GM19035 (cell line): Measurements from ENCODE around the gene SDHAF1.

Source experiments
- ATAC-seq: cut with Tn5 transposase; IDR thresholded peaks from one replicate; pipeline ENCODE4 v1.9.1; 2021; ENCODE audit not compliant: unreplicated experiment

The SDHAF1 gene

GRCh38 chr19:35986664-35987570 lies 8.1 kb upstream of the SDHAF1 start:
- no peak for ATAC-seq

GRCh38 chr19:35987571-35987896 lies 7.5 kb upstream of the SDHAF1 start:
- ATAC-seq: no peak

- no peak for ATAC-seq
Observed at GRCh38 chr19:35988824-35989223, 6.2 kb upstream of the SDHAF1 start.

- ATAC-seq: no peak
Observed at GRCh38 chr19:35990156-35990555, 4.8 kb upstream of the SDHAF1 start.

- ATAC-seq: no peak
Observed at GRCh38 chr19:35990771-35991730, 3.9 kb upstream of the SDHAF1 start.

- ATAC-seq: no peak
Observed at GRCh38 chr19:35991731-35992450, 3.1 kb upstream of the SDHAF1 start.

- ATAC-seq: no peak
Observed at GRCh38 chr19:35992907-35993765, 1.9 kb upstream of the SDHAF1 start.

- ATAC-seq: no peak
Observed at GRCh38 chr19:35993923-35994598, 927 bp upstream of the SDHAF1 start.

DNA sequence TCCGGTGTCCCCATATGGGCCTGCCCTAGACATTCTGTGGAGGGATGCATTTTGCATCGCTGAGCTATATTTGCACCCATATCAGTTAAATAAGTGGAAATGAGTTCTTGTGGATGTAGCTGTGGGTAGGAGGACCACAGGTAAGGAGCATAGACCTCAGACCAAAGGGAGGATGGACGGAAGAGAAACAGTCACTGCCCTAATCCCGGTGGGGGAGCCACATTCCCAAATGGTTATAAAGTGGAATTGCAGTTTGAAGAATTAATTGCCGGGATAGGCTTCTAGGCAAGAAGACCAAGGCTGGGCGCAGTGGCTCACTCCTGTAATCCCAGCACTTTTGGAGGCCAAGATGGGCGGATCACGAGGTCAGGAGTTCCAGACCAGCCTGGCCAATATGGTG lies 1.8 kb downstream of the SDHAF1 start:
- no peak for ATAC-seq

GRCh38 chr19:36001605-36002004 lies 6.6 kb downstream of the SDHAF1 start:
- ATAC-seq: no peak

GRCh38 chr19:36003284-36003683 lies 8.3 kb downstream of the SDHAF1 start:
- ATAC-seq: no peak

DNA sequence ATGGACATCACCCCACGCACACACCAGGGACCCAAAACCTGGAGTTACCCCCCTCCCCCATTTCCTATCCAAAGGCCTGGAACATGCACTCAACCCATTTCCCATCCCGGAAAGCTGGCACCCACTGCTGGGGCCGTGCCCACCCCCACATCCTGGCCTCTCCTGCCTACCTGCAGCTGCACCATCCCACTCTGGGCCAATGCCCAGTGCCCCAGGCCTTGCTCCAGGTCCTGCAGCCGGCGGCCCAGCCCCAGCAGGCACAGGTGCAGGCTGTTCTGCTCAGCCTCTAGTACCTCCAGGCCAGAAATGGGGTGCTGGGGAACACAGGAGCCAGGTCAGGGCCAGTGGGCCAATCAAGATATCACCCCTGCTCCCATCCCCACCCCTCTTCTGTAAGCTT lies 12.0 kb downstream of the SDHAF1 start:
- ATAC-seq: no peak

DNA sequence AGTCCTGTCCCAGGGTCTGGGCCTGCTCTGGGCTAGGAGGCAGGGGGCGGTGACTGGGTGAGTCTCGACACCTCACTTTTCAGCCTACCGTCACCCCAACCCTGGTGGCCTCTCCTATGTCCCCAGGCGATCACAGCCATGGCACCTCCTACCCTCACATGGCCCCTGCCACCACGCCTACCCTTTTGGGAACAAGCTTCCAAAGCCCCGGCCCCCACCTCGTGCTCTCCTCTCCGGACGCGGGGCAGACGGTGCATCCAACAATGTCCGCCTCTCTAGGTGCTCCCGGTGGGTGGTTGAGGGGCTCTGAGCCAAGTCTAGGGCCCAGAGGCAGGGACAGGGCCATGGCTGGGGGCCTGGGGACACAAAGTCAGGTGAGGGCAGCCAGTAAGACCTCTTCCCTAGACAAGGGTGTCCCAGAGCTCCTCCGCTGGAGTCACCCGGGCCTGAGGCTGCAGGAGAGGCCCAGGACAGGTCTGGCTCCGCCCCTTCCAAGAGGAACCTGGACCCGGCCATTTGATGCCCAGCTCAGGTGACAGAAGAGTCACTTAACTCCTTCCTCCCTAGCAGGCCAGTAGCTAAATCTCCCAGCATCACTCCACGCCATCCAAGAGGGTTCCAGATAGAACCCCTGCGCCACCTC lies 13.5 kb downstream of the SDHAF1 start, which contains the start of gene SYNE4:
Gene SYNE4 (minus strand): TSS at position 478 of the 643 bp plus-strand sequence. CDS start 132 bp downstream, at position 346.
- no peak for ATAC-seq

GRCh38 chr19:36009220-36009619 lies 14.2 kb downstream of the SDHAF1 start:
- ATAC-seq: no peak

DNA sequence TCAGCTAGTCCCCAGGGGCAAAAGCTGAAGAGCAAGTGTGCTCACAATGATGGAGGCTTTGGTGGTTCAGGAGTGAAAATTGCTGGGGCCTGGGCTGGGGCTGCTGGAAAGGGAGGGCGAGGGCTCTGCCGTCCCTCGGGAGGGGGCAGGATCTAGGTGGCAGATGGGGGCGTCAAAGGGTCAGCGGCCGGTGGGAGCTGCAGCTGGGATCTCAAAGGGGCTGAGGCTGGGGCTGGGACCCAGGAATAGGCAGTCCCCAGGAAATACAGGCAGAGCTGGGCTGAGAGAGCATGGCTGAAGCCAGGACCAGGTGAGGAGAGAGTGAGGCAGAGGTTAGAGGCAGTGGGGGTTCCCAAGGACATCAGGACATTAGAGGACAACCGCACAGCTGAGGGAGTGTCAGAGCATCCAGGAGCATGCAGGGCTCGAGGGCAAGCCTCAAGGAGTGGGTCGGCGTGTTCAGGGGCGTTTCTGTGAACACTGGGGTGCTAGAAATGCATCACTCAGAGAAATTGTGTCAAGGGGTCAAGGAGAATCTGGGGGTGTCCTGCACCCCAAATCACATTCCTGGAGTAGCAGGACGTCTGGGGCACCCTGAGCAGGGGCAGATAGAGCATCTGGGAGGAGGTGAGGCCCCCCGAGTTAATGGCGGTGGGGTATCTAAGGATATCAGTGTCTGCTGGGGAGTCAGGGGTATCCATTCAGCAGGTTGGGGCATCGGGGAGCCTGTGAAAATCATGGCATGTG lies 14.8 kb downstream of the SDHAF1 start:
- ATAC-seq: no peak

GRCh38 chr19:36010402-36010801 lies 15.4 kb downstream of the SDHAF1 start:
- no peak for ATAC-seq

DNA sequence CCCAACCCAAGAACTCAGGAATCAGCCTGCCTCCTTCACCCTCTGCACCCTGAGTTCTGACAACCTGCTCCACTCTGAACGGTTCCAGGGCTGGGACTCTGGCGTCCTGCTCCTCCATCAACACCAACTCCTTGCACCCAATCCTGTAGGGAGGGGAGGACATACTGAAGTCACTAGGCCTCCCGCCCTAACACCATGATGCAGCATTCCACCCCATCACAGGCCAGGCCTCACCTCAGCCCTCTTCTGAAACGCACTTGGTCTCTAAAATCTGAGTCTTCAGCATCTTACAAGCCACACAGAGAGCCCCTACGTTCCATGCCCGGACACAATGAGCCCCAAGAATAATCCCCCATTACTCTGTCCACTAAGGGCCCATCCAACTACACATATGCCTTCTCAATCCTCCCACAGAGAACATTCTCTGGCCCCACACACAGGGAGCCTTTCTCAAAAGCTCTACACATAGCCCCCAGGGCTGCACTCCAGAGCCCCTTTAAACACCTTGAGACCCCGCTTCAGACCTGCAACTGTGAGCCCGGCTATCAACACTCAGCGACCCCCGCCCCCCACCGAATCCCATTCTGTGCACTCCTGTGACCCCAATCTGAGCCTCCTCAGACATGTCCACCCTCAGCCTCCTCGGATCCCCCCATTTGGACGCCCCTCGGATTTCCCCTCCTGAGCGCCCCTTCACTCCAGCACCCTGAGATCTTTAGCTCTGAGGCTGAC lies 18.5 kb downstream of the SDHAF1 start:
- ATAC-seq: no peak
